ENCODE measurements around the gene NELL1.

Gene NELL1

DNA sequence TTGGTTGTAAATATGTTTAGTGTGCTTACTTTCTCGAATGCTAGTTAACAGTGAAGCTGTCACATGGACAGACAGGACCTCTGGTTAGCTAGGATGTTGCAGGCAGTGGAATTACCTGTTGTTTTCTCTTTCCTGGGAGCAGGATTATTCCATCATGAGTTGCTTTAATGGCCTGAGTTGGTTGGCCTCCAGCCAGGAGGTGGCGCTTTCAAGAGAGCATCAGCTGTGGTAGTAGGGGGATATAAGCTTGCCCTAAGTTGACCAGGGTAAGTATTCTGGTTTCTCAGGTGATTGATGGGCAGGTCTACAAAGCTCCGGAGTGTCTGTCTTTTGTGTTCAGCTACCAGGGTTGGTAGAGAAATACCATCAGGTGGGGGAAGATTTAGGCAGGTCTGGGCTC, 43.5 kb downstream of the NELL1 start:
- no peak for ATAC-seq
- TF ChIP-seq GLIS3 (CRISPR knock-in tag; IDR thresholded peaks at IDR 0.05): no peak
- no peak for TF ChIP-seq ESRRG (CRISPR knock-in tag; IDR thresholded peaks at IDR 0.05)
- no peak for TF ChIP-seq ISL1 (CRISPR knock-in tag; IDR thresholded peaks at IDR 0.05)
- TF ChIP-seq ZNF70 (CRISPR knock-in tag; IDR thresholded peaks at IDR 0.05): no peak
- no peak for TF ChIP-seq ZNF8 (CRISPR knock-in tag; IDR thresholded peaks at IDR 0.05)
- no peak for TF ChIP-seq SNAI2 (CRISPR knock-in tag; IDR thresholded peaks at IDR 0.05)
- no peak for TF ChIP-seq TOX (CRISPR knock-in tag; IDR thresholded peaks at IDR 0.05; ENCODE audit: borderline replicate concordance)
- TF ChIP-seq ZNF565 (CRISPR knock-in tag; conservative IDR thresholded peaks at IDR 0.05; ENCODE audit: low read depth): no peak
- TF ChIP-seq RARB (CRISPR knock-in tag; IDR thresholded peaks at IDR 0.05): no peak
- TF ChIP-seq ZC3H10 (CRISPR knock-in tag; IDR thresholded peaks at IDR 0.05): no peak
- no peak for TF ChIP-seq CSDC2 (CRISPR knock-in tag; IDR thresholded peaks at IDR 0.05)
- TF ChIP-seq, protein P1, sequence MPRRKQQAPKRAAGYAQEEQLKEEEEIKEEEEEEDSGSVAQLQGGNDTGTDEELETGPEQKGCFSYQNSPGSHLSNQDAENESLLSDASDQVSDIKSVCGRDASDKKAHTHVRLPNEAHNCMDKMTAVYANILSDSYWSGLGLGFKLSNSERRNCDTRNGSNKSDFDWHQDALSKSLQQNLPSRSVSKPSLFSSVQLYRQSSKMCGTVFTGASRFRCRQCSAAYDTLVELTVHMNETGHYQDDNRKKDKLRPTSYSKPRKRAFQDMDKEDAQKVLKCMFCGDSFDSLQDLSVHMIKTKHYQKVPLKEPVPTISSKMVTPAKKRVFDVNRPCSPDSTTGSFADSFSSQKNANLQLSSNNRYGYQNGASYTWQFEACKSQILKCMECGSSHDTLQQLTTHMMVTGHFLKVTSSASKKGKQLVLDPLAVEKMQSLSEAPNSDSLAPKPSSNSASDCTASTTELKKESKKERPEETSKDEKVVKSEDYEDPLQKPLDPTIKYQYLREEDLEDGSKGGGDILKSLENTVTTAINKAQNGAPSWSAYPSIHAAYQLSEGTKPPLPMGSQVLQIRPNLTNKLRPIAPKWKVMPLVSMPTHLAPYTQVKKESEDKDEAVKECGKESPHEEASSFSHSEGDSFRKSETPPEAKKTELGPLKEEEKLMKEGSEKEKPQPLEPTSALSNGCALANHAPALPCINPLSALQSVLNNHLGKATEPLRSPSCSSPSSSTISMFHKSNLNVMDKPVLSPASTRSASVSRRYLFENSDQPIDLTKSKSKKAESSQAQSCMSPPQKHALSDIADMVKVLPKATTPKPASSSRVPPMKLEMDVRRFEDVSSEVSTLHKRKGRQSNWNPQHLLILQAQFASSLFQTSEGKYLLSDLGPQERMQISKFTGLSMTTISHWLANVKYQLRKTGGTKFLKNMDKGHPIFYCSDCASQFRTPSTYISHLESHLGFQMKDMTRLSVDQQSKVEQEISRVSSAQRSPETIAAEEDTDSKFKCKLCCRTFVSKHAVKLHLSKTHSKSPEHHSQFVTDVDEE (CRISPR knock-in tag; IDR thresholded peaks at IDR 0.05): no peak
- no peak for TF ChIP-seq ZFP3 (CRISPR knock-in tag; IDR thresholded peaks at IDR 0.05)
- no peak for TF ChIP-seq PATZ1 (CRISPR knock-in tag; IDR thresholded peaks at IDR 0.05; ENCODE audit: borderline replicate concordance)
- no peak for TF ChIP-seq TCF4 (CRISPR knock-in tag; IDR thresholded peaks at IDR 0.05; ENCODE audit: borderline replicate concordance)
- TF ChIP-seq PPARA (CRISPR knock-in tag; IDR thresholded peaks at IDR 0.05; ENCODE audit: borderline replicate concordance): no peak
- no peak for TF ChIP-seq ZFP30 (CRISPR knock-in tag; IDR thresholded peaks at IDR 0.05)
- TF ChIP-seq, protein P2, sequence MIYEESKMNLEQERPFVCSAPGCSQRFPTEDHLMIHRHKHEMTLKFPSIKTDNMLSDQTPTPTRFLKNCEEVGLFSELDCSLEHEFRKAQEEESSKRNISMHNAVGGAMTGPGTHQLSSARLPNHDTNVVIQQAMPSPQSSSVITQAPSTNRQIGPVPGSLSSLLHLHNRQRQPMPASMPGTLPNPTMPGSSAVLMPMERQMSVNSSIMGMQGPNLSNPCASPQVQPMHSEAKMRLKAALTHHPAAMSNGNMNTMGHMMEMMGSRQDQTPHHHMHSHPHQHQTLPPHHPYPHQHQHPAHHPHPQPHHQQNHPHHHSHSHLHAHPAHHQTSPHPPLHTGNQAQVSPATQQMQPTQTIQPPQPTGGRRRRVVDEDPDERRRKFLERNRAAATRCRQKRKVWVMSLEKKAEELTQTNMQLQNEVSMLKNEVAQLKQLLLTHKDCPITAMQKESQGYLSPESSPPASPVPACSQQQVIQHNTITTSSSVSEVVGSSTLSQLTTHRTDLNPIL (CRISPR knock-in tag; IDR thresholded peaks at IDR 0.05; ENCODE audit: low read depth): no peak
- TF ChIP-seq POU6F1 (CRISPR knock-in tag; IDR thresholded peaks at IDR 0.05; ENCODE audit: borderline replicate concordance, low read depth): no peak
- no peak for TF ChIP-seq ARNTL (CRISPR knock-in tag; IDR thresholded peaks at IDR 0.05; ENCODE audit: borderline replicate concordance, low read depth)

DNA sequence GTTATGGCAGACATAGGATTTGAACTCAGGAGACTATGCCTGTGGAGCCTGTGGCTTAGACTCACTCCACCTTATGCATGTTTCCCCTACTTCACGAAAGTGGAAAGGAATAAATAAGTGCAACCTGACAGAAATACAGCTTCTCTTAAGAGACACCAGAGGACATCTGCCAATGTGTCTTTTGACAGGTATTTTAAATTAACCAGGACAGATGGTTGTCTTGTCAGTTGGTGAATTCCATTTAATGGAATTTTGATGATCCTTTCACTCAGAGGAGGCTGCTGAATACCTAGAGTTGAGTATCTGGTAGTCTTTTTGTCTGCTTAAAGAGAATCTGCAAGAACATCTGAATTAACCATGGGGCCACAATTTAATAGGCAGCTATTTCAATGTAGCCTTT, 46.1 kb downstream of the NELL1 start:
- no peak for ATAC-seq
- TF ChIP-seq OSR1 (CRISPR knock-in tag; IDR thresholded peaks at IDR 0.05): no peak
- TF ChIP-seq, protein P2 (CRISPR knock-in tag; IDR thresholded peaks at IDR 0.05; ENCODE audit: low read depth): no peak
- TF ChIP-seq TOX (CRISPR knock-in tag; IDR thresholded peaks at IDR 0.05; ENCODE audit: borderline replicate concordance): no peak
- TF ChIP-seq ZC3H10 (CRISPR knock-in tag; IDR thresholded peaks at IDR 0.05): no peak
- no peak for TF ChIP-seq CSRNP3 (CRISPR knock-in tag; IDR thresholded peaks at IDR 0.05)
- no peak for TF ChIP-seq TCF4 (CRISPR knock-in tag; IDR thresholded peaks at IDR 0.05; ENCODE audit: borderline replicate concordance)
- no peak for TF ChIP-seq POU6F1 (CRISPR knock-in tag; IDR thresholded peaks at IDR 0.05; ENCODE audit: borderline replicate concordance, low read depth)
- no peak for TF ChIP-seq ESRRG (CRISPR knock-in tag; IDR thresholded peaks at IDR 0.05)
- no peak for TF ChIP-seq ZFP3 (CRISPR knock-in tag; IDR thresholded peaks at IDR 0.05)
- no peak for TF ChIP-seq PATZ1 (CRISPR knock-in tag; IDR thresholded peaks at IDR 0.05; ENCODE audit: borderline replicate concordance)
- TF ChIP-seq RARB (CRISPR knock-in tag; IDR thresholded peaks at IDR 0.05): no peak
- TF ChIP-seq GLIS3 (CRISPR knock-in tag; IDR thresholded peaks at IDR 0.05): no peak
- TF ChIP-seq SNAI2 (CRISPR knock-in tag; IDR thresholded peaks at IDR 0.05): no peak
- no peak for TF ChIP-seq CSDC2 (CRISPR knock-in tag; IDR thresholded peaks at IDR 0.05)
- no peak for TF ChIP-seq ARNTL (CRISPR knock-in tag; IDR thresholded peaks at IDR 0.05; ENCODE audit: borderline replicate concordance, low read depth)
- TF ChIP-seq ZNF8 (CRISPR knock-in tag; IDR thresholded peaks at IDR 0.05): no peak
- TF ChIP-seq PPARA (CRISPR knock-in tag; IDR thresholded peaks at IDR 0.05; ENCODE audit: borderline replicate concordance): no peak
- TF ChIP-seq ZNF70 (CRISPR knock-in tag; IDR thresholded peaks at IDR 0.05): no peak

Measured in SK-N-SH treated with all-trans-retinoic acid at 6 μM for 48 hours (cell line).